Breast epithelium (tissue), 3 donors: ENCODE measurements around the gene UBE2J1.

Experiments
- POLR2A ChIP-seq: fragments of 450-650 bp; IDR thresholded peaks from one replicate; pipeline ENCODE4 v1.6.1; 2016; ENCODE audit warnings: antibody characterized with exemption, mild to moderate bottlenecking, moderate library complexity
- TF ChIP-seq, protein P1 (sequence below), 3 donors: fragments of 450-650 bp; IDR thresholded peaks; one replicate each; pipeline ENCODE4 v1.5.1; 2016 to 2017; ENCODE audit warnings: antibody characterized with exemption in 3 of 3, mild to moderate bottlenecking in 3 of 3, moderate library complexity in 3 of 3

GRCh38 chr6:89328976-89329375 is 23.5 kb downstream of the UBE2J1 start:
- TF ChIP-seq, protein P1, sequence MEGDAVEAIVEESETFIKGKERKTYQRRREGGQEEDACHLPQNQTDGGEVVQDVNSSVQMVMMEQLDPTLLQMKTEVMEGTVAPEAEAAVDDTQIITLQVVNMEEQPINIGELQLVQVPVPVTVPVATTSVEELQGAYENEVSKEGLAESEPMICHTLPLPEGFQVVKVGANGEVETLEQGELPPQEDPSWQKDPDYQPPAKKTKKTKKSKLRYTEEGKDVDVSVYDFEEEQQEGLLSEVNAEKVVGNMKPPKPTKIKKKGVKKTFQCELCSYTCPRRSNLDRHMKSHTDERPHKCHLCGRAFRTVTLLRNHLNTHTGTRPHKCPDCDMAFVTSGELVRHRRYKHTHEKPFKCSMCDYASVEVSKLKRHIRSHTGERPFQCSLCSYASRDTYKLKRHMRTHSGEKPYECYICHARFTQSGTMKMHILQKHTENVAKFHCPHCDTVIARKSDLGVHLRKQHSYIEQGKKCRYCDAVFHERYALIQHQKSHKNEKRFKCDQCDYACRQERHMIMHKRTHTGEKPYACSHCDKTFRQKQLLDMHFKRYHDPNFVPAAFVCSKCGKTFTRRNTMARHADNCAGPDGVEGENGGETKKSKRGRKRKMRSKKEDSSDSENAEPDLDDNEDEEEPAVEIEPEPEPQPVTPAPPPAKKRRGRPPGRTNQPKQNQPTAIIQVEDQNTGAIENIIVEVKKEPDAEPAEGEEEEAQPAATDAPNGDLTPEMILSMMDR (IDR thresholded peaks at IDR 0.05): no peak
- TF ChIP-seq POLR2A: no peak
